22Rv1 (cell line): Measurements from ENCODE around the gene TSPAN12.

Experiments
- H3K27ac ChIP-seq: fragments of 450-650 bp; 2 replicates; pipeline ENCODE4 v1.5.1; 2017
- CTCF ChIP-seq: fragments of 450-650 bp; IDR thresholded peaks from 2 replicates; pipeline ENCODE4 v1.5.1; 2017; ENCODE audit warnings: mild to moderate bottlenecking
- ZFX ChIP-seq: fragments of 450-650 bp; IDR thresholded peaks from 2 replicates; pipeline ENCODE4 v1.6.1; 2017; ENCODE audit warnings: antibody characterized with exemption, borderline replicate concordance

Gene TSPAN12

GRCh38 chr7:120741371-120742042 is 116.4 kb downstream of the TSPAN12 start:
- no peak overlapping the region for H3K27ac ChIP-seq
- TF ChIP-seq ZFX = no peak
- TF ChIP-seq CTCF = no peak

GRCh38 chr7:120740348-120740747 is 117.6 kb downstream of the TSPAN12 start:
- H3K27ac ChIP-seq = no peak overlapping the region
- TF ChIP-seq ZFX (no peak), CTCF (no peak)

- H3K27ac ChIP-seq = no peak overlapping the region
- TF ChIP-seq ZFX (no peak), CTCF (no peak)
Observed at GRCh38 chr7:120738816-120739215, 119.1 kb downstream of the TSPAN12 start.
